Keratinocyte (primary cell): ENCODE measurements around the gene SKP2.

Experiments used
- CTCF ChIP-seq, 3 experiments: IDR thresholded peaks in 1 of 3; conservative IDR thresholded peaks in 1 of 3; optimal IDR thresholded peaks in 1 of 3; 2 replicates in 2 of 3; 3 replicates in 1 of 3; pipeline versions ENCODE3 to v1.5.1; 2011; ENCODE audit warnings: low read length in 3 of 3, mild to moderate bottlenecking in 3 of 3, moderate library complexity in 2 of 3, control low read depth in 1 of 3, inconsistent platforms in 1 of 3; ENCODE audit not compliant: insufficient read depth in 2 of 3; ENCODE audit errors: extremely low read depth in 1 of 3
- EZH2 ChIP-seq: IDR thresholded peaks from one replicate; pipeline ENCODE4 v1.6.1; 2012; ENCODE audit warnings: inconsistent platforms, mild to moderate bottlenecking, low read length, moderate library complexity

GRCh38 chr5:36135988-36136387, 15.9 kb upstream of the SKP2 start:
- TF ChIP-seq CTCF (optimal IDR thresholded peaks at IDR 0.05 in 1 of 3, IDR thresholded peaks at IDR 0.05 in 1 of 3, conservative IDR thresholded peaks at IDR 0.05 in 1 of 3; ENCODE audit: extremely low read depth in 1 of 3, insufficient read depth in 2 of 3, low read length in 3 of 3) (no peak), EZH2 (no peak)
